ENCODE data around the gene MYLK2. TPM values are rescaled to one million over a fixed set of nuclear protein-coding genes. Genes with fewer than 3 reads are reported as not detected.
A peak's percentile ranks its signal among the peaks of the same experiment; 100 is the strongest.

The MYLK2 gene
- total and polyA plus RNA-seq, 12 donors, result 0.11 to 1.5 (median 0.27) TPM; not detected in 9

GRCh38 chr20:31862506-31862905, 43.4 kb downstream of the MYLK2 start:
- Histone ChIP-seq H3K9me3 (replicated peaks in 1 of 3) (no peaks in the 10 kb centered on the region), H3K4me1 (replicated peaks in 1 of 2) (peaks cover 14 to 20% of the 10 kb centered on the region in 2 donors), H3K36me3 (replicated peaks in 1 of 2) (no peaks in the 10 kb centered on the region), H3K27me3 (no peaks in the 10 kb centered on the region), H3K4me3 (no peak overlapping the region), H3K27ac (no peak overlapping the region)
- TF ChIP-seq, protein P1, sequence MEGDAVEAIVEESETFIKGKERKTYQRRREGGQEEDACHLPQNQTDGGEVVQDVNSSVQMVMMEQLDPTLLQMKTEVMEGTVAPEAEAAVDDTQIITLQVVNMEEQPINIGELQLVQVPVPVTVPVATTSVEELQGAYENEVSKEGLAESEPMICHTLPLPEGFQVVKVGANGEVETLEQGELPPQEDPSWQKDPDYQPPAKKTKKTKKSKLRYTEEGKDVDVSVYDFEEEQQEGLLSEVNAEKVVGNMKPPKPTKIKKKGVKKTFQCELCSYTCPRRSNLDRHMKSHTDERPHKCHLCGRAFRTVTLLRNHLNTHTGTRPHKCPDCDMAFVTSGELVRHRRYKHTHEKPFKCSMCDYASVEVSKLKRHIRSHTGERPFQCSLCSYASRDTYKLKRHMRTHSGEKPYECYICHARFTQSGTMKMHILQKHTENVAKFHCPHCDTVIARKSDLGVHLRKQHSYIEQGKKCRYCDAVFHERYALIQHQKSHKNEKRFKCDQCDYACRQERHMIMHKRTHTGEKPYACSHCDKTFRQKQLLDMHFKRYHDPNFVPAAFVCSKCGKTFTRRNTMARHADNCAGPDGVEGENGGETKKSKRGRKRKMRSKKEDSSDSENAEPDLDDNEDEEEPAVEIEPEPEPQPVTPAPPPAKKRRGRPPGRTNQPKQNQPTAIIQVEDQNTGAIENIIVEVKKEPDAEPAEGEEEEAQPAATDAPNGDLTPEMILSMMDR (IDR thresholded peaks at IDR 0.05), result no peak
- TF ChIP-seq POLR2A (IDR thresholded peaks at IDR 0.05), result no peak
- WGBS, 4 donors, result 43 to 53% (median 50%) methylated on average over 6 to 8 of the region's 8 CpGs
- intact Hi-C loops (cut with DNase I), result no loop called here
- peak; percentile 48 to 79 (median 64) for DNase-seq

GRCh38 chr20:31863296-31864085, 44.3 kb downstream of the MYLK2 start:
- no peak overlapping the region for H3K27ac ChIP-seq
- 87 to 92% (median 89%) methylated on average over 7 to 9 of the region's 9 CpGs for whole genome bisulfite sequencing, 4 donors
- intact Hi-C loops (cut with DNase I), result no loop called here
- no peak for DNase-seq
- H3K4me1 ChIP-seq (replicated peaks in 1 of 2), result peaks cover 14 to 20% of the 10 kb centered on the region in 2 donors
- TF ChIP-seq, protein P1 (IDR thresholded peaks at IDR 0.05), result no peak
- no peak for TF ChIP-seq POLR2A (IDR thresholded peaks at IDR 0.05)
- no peaks in the 10 kb centered on the region for H3K36me3 ChIP-seq (replicated peaks in 1 of 2)
- H3K27me3 ChIP-seq, result no peaks in the 10 kb centered on the region
- H3K9me3 ChIP-seq (replicated peaks in 1 of 3), result no peaks in the 10 kb centered on the region
- no peak overlapping the region for H3K4me3 ChIP-seq

- TF ChIP-seq, protein P1 (IDR thresholded peaks at IDR 0.05), result no peak
- TF ChIP-seq POLR2A (IDR thresholded peaks at IDR 0.05), result no peak
- intact Hi-C loops (cut with DNase I), result no loop called here
- Histone ChIP-seq H3K27ac (no peak overlapping the region), H3K4me1 (replicated peaks in 1 of 2) (peaks cover 20 to 26% of the 10 kb centered on the region in 2 donors), H3K4me3 (no peak overlapping the region), H3K9me3 (replicated peaks in 1 of 3) (no peaks in the 10 kb centered on the region), H3K27me3 (no peaks in the 10 kb centered on the region), H3K36me3 (replicated peaks in 1 of 2) (no peaks in the 10 kb centered on the region)
- 66 to 85% (median 75%) methylated on average over 7 to 12 of the region's 12 CpGs for whole genome bisulfite sequencing, 4 donors
- peak in 1 of 7 donors; percentile 45 for DNase-seq
These were observed 45.6 kb downstream of the MYLK2 start for GRCh38 chr20:31864521-31865400.

GRCh38 chr20:31866221-31866620, 47.1 kb downstream of the MYLK2 start:
- no peak for TF ChIP-seq POLR2A (IDR thresholded peaks at IDR 0.05)
- TF ChIP-seq, protein P1 (IDR thresholded peaks at IDR 0.05), result no peak
- 52 to 69% (median 64%) methylated on average over 3 of the region's 3 CpGs for WGBS, 4 donors
- H3K9me3 ChIP-seq (replicated peaks in 1 of 3), result no peaks in the 10 kb centered on the region
- intact Hi-C loops (cut with DNase I), result no loop called here
- H3K36me3 ChIP-seq (replicated peaks in 1 of 2), result no peaks in the 10 kb centered on the region
- H3K4me3 ChIP-seq, result no peak overlapping the region
- no peak for DNase-seq
- H3K4me1 ChIP-seq (replicated peaks in 1 of 2), result peaks cover 10 to 21% of the 10 kb centered on the region in 2 donors
- no peak overlapping the region for H3K27ac ChIP-seq
- no peaks in the 10 kb centered on the region for H3K27me3 ChIP-seq

Measured in adrenal gland (tissue), 12 donors.